LNCAP (cell line): ENCODE results near the gene SCART1.
"Not testable (repeated sequence)": the region's sequence is repeated elsewhere in the genome, so short reads cannot be mapped to it uniquely, and the experiment has no call there.

Experiments
- TF ChIP-seq, protein P1 (sequence below): fragments of 450-650 bp; IDR thresholded peaks from 2 replicates; pipeline ENCODE4 v1.5.1; 2017; ENCODE audit warnings: mild to moderate bottlenecking

The SCART1 gene

DNA sequence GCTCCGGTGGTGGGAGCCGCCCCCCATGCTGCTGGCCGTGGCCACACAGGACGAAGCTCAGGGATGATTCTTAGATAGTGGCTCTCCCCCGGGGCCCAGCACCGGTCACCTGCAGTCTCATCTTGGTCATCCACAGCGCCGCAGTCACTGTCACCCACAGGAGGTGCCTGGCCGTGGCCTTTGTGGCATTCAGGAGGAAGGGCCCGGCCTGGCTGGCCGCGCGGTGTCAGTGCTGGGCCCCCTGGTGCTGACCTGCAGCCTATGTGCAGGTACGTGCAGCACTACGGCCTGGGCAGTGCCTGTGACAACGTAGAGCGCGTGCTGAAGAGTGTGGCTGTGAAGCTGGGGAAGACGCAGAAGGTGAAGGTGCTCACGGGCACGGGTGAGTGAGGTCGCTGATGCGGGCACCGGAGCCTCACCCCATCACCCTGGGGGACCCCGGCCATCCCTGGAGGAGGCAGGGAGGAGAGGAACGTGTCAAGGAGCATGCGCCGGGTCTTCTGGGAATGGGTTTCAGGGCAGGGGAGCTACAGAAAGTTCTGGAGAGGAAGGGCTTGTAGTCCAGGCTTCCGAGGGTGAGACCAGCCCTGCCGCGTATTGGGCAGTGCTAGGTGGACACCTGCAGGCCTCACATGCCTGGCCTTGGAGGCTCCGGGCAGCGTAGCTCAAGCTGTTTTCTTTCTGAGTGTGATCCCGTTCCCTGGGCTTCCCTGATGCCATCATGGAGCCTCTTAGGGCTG, 34.4 kb upstream of the SCART1 start:
- TF ChIP-seq, protein P1, sequence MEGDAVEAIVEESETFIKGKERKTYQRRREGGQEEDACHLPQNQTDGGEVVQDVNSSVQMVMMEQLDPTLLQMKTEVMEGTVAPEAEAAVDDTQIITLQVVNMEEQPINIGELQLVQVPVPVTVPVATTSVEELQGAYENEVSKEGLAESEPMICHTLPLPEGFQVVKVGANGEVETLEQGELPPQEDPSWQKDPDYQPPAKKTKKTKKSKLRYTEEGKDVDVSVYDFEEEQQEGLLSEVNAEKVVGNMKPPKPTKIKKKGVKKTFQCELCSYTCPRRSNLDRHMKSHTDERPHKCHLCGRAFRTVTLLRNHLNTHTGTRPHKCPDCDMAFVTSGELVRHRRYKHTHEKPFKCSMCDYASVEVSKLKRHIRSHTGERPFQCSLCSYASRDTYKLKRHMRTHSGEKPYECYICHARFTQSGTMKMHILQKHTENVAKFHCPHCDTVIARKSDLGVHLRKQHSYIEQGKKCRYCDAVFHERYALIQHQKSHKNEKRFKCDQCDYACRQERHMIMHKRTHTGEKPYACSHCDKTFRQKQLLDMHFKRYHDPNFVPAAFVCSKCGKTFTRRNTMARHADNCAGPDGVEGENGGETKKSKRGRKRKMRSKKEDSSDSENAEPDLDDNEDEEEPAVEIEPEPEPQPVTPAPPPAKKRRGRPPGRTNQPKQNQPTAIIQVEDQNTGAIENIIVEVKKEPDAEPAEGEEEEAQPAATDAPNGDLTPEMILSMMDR: no peak

DNA sequence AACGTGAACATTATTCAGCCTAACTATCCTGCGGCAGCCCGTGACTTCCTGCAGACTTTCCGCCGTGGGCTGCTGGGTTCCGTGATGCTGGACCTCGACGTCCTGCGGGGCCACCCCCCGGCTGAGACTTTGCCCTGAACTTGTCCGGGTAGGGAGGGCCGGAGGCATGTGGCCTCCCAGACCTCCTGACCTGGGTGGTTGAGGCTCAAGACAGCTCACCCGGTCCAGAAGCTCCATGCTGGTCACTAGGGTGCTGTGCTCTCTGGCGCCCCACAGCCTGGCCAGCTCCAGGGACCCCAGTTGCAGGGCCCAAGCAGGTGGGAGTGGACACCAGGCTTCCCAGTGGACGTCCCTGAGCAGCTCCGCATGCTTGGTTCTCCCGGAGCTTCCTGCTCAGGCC, 33.7 kb upstream of the SCART1 start:
- TF ChIP-seq, protein P1: no peak

GRCh38 chr10:133420579-133420978, 33.2 kb upstream of the SCART1 start:
- TF ChIP-seq, protein P1: no peak

GRCh38 chr10:133421336-133422222, 32.2 kb upstream of the SCART1 start:
- TF ChIP-seq, protein P1: no peak

- TF ChIP-seq, protein P1: no peak
Observed at GRCh38 chr10:133422223-133422806, 31.4 kb upstream of the SCART1 start.

DNA sequence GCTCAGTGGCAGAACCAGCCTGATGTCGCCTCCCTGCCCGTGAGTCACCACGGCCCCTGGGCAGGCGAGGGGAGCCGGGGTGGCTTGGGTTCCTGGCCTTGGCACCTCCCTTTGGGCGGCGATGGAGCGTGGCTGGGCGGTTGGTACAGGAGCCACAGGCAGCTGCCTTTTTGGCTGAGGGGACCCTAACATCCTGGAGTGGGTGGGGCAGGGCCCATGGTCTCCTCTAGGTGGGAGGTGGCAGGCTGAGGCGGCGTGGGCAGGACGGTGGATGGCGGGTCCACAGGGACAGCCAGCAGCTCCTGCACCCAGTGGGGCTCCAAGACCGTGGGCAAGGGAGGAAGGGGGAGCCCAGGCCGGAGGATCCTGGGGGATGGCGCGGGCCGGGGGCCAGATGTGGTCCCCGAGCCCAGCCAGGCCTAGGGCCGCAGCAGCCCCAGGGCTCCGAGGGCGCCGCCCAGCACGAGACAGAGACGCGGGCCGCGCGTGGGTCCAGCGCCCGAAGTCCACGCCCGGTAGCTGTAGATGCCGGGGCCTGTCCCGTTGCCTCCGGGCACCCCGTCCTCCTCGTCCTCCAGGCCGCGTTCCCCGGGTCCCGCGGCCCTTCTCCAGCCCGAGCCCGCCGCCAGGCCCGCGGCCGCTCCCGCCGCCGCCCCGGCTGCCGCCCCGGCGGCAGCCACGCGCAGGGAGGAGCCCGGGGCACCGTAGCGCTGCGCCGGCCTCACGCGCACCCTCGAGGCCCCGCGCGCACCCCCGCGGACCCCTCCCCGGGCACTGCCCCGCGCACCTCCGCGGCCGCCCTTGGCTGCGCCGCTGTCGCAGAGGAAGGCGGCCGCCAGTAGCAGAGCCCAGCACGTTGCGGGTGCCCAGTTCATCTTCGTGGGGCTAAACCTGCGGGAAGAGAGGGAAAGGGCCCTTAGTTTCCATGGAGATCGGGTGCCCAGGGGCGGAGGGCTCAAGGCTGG, 30.7 kb upstream of the SCART1 start:
- TF ChIP-seq, protein P1: no peak

DNA sequence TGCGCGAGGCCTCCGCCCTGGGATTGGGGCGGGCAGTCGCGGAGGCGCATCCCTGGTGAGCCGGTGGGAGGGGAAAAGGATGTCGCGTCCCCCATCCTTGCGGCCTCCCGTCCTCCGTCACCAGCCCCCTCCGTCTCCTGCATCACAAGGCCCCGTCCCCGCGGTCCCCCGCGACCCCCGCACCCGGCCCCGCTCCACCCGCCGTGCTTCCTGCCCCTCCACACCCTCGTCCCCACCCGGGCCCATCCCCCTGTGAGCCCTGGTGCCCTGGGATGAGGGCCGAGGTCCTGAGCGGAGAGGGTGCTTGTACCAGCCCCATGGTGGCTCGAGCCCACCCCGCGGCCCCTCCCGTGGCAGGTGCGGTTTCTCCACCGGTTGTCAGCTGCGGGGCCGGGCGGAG, 29.1 kb upstream of the SCART1 start, which contains the start of gene SPRN:
Gene SPRN, minus strand, starts transcription at position 25 of the 400 bp plus-strand sequence. CDS start 944 bp downstream, outside the sequence.
- TF ChIP-seq, protein P1: not testable (repeated sequence)
